Activated CD8-positive, alpha-beta T cell treated with anti-CD3 and anti-CD28 coated beads, Interleukin-2, amount 10 ng/mL, durations not matched to agents 7 days and 5 days (primary cell): Measurements from ENCODE around the gene SLC8A3. TPM values are rescaled to one million over a fixed set of nuclear protein-coding genes. Genes with fewer than 3 reads are reported as not detected.

Experiments
- ATAC-seq: fragments of 150-1000 bp; cut with Tn5 transposase; one replicate; pipeline ENCODE4 v1.10.0; 2021; ENCODE audit warnings: moderate library complexity
- CTCF ChIA-PET: fragments of 350-600 bp; sonication (Branson Sonifier 250); formaldehyde crosslinking; loops from one replicate; lab custom pipeline; 2021; ENCODE audit warnings: antibody characterized with exemption; lab: Charles Lee
- POLR2A ChIA-PET: fragments of 350-600 bp; sonication (Branson Sonifier 250); formaldehyde crosslinking; loops from one replicate; lab custom pipeline; 2021; ENCODE audit warnings: antibody characterized with exemption; lab: Charles Lee
- DNase-seq: peaks from one replicate; pipeline ENCODE4 v3.0.0-alpha.2; 2020
- H3K27ac Mint-ChIP-seq: one replicate; pipeline ENCODE4 v1.8.0; 2021; ENCODE audit warnings: mild to moderate bottlenecking, mixed read lengths
- H3K27me3 Mint-ChIP-seq: one replicate; pipeline ENCODE4 v1.8.0; 2021; ENCODE audit warnings: low read depth, mixed read lengths
- H3K36me3 Mint-ChIP-seq: one replicate; pipeline ENCODE4 v1.8.0; 2021; ENCODE audit warnings: low read depth, mixed read lengths
- H3K4me1 Mint-ChIP-seq: one replicate; pipeline ENCODE4 v1.8.0; 2021; ENCODE audit warnings: low read depth, mixed read lengths
- H3K4me3 Mint-ChIP-seq: one replicate; pipeline ENCODE4 v1.8.0; 2021; ENCODE audit warnings: mild to moderate bottlenecking, mixed read lengths
- H3K9me3 Mint-ChIP-seq: one replicate; pipeline ENCODE4 v1.8.0; 2022; ENCODE audit warnings: mixed read lengths; ENCODE audit not compliant: insufficient read depth
- total RNA-seq, 2 experiments: library from RNA; stranded (reverse); gene quantifications; one replicate each; pipeline ENCODE4 v1.2.3, GENCODE V29; 2021

SLC8A3 gene
- total RNA-seq, 2 experiments from 2014 or later, result not detected

DNA sequence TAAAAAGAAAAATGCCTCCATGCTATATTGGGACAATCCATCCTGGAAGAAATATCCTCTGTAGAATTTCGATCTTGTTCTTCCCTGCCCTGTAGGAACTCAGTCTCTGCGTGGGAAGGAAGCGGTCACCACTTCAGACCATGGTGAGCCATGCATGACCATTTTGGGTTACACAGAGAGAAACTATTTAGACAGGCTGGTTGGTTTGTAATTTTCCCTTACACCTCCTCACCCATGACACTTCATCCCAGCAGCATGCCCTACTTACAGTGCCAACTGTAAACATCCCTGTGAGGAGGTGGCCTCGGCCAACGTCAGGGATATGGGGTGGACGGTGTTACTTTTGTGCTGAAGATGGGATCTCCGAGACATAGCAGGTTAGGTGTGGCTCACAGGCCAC lies 188.2 kb downstream of the SLC8A3 start:
- Mint-ChIP-seq H3K4me1 (no peaks in the 10 kb centered on the region), H3K27ac (no peak overlapping the region), H3K36me3 (no peaks in the 10 kb centered on the region), H3K9me3 (no peaks in the 10 kb centered on the region), H3K4me3 (no peak overlapping the region), H3K27me3 (peaks cover 13% of the 10 kb centered on the region)
- no peak for DNase-seq
- ChIA-PET POLR2A (no interaction called here), CTCF (interaction anchor here (0.6 kb wide), 1 partner anchor 13 kb away, joined by 3 read pairs; no protein-coding TSS in a partner anchor)
- no peak for ATAC-seq

GRCh38 chr14:69999261-69999674 lies 189.5 kb downstream of the SLC8A3 start:
- Mint-ChIP-seq H3K27me3 (peaks cover 10% of the 10 kb centered on the region), H3K4me3 (no peak overlapping the region), H3K27ac (no peak overlapping the region), H3K36me3 (no peaks in the 10 kb centered on the region), H3K9me3 (no peaks in the 10 kb centered on the region), H3K4me1 (no peaks in the 10 kb centered on the region)
- DNase-seq (no peak), ATAC-seq (no peak)
- CTCF ChIA-PET, result no interaction called here
- POLR2A ChIA-PET, result no interaction called here

DNA sequence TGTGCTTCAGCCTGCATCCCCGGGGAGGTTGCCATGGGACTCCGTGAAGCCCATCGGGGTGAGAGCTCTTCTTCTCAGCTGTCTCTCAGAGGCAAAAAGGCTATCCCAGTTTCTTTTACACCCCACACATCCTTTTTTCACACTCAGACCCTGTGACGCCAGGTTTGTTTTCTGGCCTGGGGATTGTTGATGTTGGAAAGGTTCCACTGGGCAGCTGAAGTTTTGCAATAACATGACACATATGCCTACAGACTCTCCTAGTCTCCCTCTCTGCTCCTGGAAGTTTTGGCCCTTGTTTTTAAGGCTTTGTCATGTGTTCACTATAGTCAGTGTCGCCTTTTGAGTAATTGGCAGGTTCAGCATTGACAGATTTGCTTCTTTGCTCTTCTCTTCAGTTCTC lies 190.9 kb downstream of the SLC8A3 start:
- DNase-seq (no peak), ATAC-seq (no peak)
- ChIA-PET POLR2A (no interaction called here), CTCF (no interaction called here)
- peaks cover 12% of the 10 kb centered on the region for H3K27me3 Mint-ChIP-seq
- no peaks in the 10 kb centered on the region for H3K36me3 Mint-ChIP-seq
- H3K27ac Mint-ChIP-seq, result no peak overlapping the region
- no peaks in the 10 kb centered on the region for H3K9me3 Mint-ChIP-seq
- no peaks in the 10 kb centered on the region for H3K4me1 Mint-ChIP-seq
- H3K4me3 Mint-ChIP-seq, result no peak overlapping the region

- ChIA-PET POLR2A (no interaction called here), CTCF (no interaction called here)
- no peak for DNase-seq
- no peaks in the 10 kb centered on the region for H3K9me3 Mint-ChIP-seq
- no peaks in the 10 kb centered on the region for H3K36me3 Mint-ChIP-seq
- H3K27ac Mint-ChIP-seq, result no peak overlapping the region
- H3K4me3 Mint-ChIP-seq, result no peak overlapping the region
- H3K4me1 Mint-ChIP-seq, result no peaks in the 10 kb centered on the region
- H3K27me3 Mint-ChIP-seq, result peaks cover 13% of the 10 kb centered on the region
- ATAC-seq, result no peak
Measured at GRCh38 chr14:69996216-69996615, 192.5 kb downstream of the SLC8A3 start.

Other genes starting within 250 kb of the SLC8A3 start
- 10 to 100 TPM; 46.0 to 48.7 TPM for gene COX16, start 170.7 kb upstream of the SLC8A3 start, total RNA-seq
- 1 to 10 TPM; 7.3 to 9.6 TPM for gene SYNJ2BP, start 228.1 kb upstream of the SLC8A3 start, total RNA-seq